H1 (cell line): ENCODE measurements around the gene AP1S1. TPM values are rescaled to one million over a fixed set of nuclear protein-coding genes. Genes with fewer than 3 reads are reported as not detected.

ENCODE experiments used
- GTF2F1 ChIP-seq: IDR thresholded peaks from 2 replicates; pipeline ENCODE4 v1.6.1; 2012; ENCODE audit warnings: low read depth, low read length, improper control_type of control experiment, borderline replicate concordance
- polyA plus RNA-seq, 7 experiments: library from polyadenylated mRNA; depleted of rRNA in 3 of 7; stranded (reverse) in 5 of 7; unstranded in 2 of 7; fragments of >200 nt in 5 of 7; fragments of 200-250 nt in 2 of 7; gene quantifications; 1 replicate in 5 of 7; 2 replicates in 1 of 7; 4 replicates in 1 of 7; pipeline versions ENCODE4 v1.2.1 to v1.2.3, GENCODE V29; 2011 to 2013; ENCODE audit warnings: missing spikeins in 2 of 7, mixed read lengths in 2 of 7
- total RNA-seq: library from RNA; stranded (reverse); fragmentation: NEBNext Ultra II Directional; extraction: Animal tissue kit (Norgen Biotek cat#: 25700); gene quantifications from 2 replicates; pipeline ENCODE4 v1.2.1, GENCODE V29; 2021
- TF ChIP-seq, protein P1 (sequence below), 3 experiments: IDR thresholded peaks; 1 replicate in 2 of 3; 2 replicates in 1 of 3; pipeline versions ENCODE4 v1.5.1 to v1.6.1; 2011; ENCODE audit warnings: low read length in 3 of 3, mild to moderate bottlenecking in 3 of 3, inconsistent platforms in 2 of 3, low read depth in 1 of 3, moderate library complexity in 1 of 3; ENCODE audit not compliant: insufficient read depth in 1 of 3; ENCODE audit errors: control extremely low read depth in 1 of 3

AP1S1 gene
- total and polyA plus RNA-seq, 2 of the 8 experiments (the other 6 are each of a cell fraction or from before 2014, with no cell fraction given) = 56.1 to 59.3 TPM

DNA sequence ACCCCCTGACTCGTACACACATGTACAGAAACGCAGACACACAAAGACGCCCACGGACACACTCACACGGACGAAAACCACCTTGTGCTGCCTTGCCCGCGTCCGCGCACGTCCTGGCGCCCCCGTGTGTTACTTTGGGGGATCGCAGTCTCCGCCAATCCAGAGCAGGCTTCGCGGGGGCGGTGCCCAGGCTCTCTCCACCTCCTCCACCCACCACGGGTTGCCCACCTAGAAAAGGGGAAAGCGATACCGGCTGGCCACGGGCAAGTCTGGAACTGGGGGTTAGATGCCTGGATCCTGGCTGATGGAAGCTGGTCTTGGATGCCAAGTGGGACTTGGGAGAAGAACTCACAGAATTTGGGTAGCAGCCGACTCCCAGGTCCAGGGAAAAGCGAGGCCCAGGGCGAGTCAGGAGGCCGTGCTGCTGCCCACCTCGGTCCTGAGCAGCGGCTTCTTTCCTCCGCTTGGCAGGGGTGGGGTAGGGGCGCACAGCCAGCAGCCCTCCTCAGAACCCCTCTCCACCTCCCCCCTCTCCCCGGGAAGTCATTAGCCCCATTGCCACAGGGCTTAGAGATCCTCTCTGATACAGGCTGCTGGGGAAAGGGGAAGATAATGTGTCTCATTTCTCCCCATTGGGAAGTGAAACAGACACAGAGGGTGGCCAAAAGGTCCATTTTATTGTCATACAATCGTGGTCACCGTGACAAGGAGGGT is 15.7 kb downstream of the AP1S1 start (continued):
- TF ChIP-seq, protein P1, sequence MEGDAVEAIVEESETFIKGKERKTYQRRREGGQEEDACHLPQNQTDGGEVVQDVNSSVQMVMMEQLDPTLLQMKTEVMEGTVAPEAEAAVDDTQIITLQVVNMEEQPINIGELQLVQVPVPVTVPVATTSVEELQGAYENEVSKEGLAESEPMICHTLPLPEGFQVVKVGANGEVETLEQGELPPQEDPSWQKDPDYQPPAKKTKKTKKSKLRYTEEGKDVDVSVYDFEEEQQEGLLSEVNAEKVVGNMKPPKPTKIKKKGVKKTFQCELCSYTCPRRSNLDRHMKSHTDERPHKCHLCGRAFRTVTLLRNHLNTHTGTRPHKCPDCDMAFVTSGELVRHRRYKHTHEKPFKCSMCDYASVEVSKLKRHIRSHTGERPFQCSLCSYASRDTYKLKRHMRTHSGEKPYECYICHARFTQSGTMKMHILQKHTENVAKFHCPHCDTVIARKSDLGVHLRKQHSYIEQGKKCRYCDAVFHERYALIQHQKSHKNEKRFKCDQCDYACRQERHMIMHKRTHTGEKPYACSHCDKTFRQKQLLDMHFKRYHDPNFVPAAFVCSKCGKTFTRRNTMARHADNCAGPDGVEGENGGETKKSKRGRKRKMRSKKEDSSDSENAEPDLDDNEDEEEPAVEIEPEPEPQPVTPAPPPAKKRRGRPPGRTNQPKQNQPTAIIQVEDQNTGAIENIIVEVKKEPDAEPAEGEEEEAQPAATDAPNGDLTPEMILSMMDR (IDR thresholded peaks at IDR 0.05; ENCODE audit: control extremely low read depth in 1 of 3, insufficient read depth in 1 of 3, low read depth in 1 of 3, low read length in 3 of 3) = peak in 2 of 3 experiments; percentile 79 to 89; a peak in 3 of 4 replicates
- no peak for TF ChIP-seq GTF2F1
